ENCODE results near the gene CLMP. TPM values are rescaled to one million over a fixed set of nuclear protein-coding genes. Genes with fewer than 3 reads are reported as not detected.

CLMP gene
- total and polyA plus RNA-seq, 4 donors, result 12.9 to 33.8 (median 21.4) TPM

- H3K9me3 ChIP-seq (ENCODE audit: control insufficient read depth, insufficient read depth, low read length), result no peaks in the 10 kb centered on the region
- H3K27ac ChIP-seq (ENCODE audit: low read depth, low read length), result no peak overlapping the region
- no peak for DNase-seq (ENCODE audit: low read depth in 4 of 6, low spot score in 6 of 6)
- H3K36me3 ChIP-seq (ENCODE audit: control insufficient read depth, insufficient read depth, low read length), result peaks cover 59% of the 10 kb centered on the region
- H3K27me3 ChIP-seq (ENCODE audit: control insufficient read depth, insufficient read depth, low read length), result no peaks in the 10 kb centered on the region
- WGBS (ENCODE audit: insufficient coverage), result 79% methylated on average over 2 of the region's 5 CpGs
- H3K4me1 ChIP-seq (ENCODE audit: control insufficient read depth, insufficient read depth, low read length), result peaks cover 19% of the 10 kb centered on the region
- no peak overlapping the region for H3K4me3 ChIP-seq (ENCODE audit: low read depth, low read length)
These were observed 137.3 kb downstream of the CLMP start for GRCh38 chr11:123057661-123058305.

GRCh38 chr11:123056835-123057491 lies 138.1 kb downstream of the CLMP start:
- H3K9me3 ChIP-seq (ENCODE audit: control insufficient read depth, insufficient read depth, low read length), result no peaks in the 10 kb centered on the region
- no peak for DNase-seq (ENCODE audit: low read depth in 4 of 6, low spot score in 6 of 6)
- 63% methylated on average over 3 of the region's 3 CpGs for WGBS (ENCODE audit: insufficient coverage)
- no peaks in the 10 kb centered on the region for H3K27me3 ChIP-seq (ENCODE audit: control insufficient read depth, insufficient read depth, low read length)
- no peak overlapping the region for H3K27ac ChIP-seq (ENCODE audit: low read depth, low read length)
- H3K36me3 ChIP-seq (ENCODE audit: control insufficient read depth, insufficient read depth, low read length), result peaks cover 59% of the 10 kb centered on the region
- H3K4me1 ChIP-seq (ENCODE audit: control insufficient read depth, insufficient read depth, low read length), result peaks cover 19% of the 10 kb centered on the region
- no peak overlapping the region for H3K4me3 ChIP-seq (ENCODE audit: low read depth, low read length)

GRCh38 chr11:123055191-123055901 lies 139.7 kb downstream of the CLMP start:
- Histone ChIP-seq H3K4me1 (ENCODE audit: control insufficient read depth, insufficient read depth, low read length) (peaks cover 18% of the 10 kb centered on the region), H3K36me3 (ENCODE audit: control insufficient read depth, insufficient read depth, low read length) (peaks cover 50% of the 10 kb centered on the region), H3K4me3 (ENCODE audit: low read depth, low read length) (no peak overlapping the region), H3K9me3 (ENCODE audit: control insufficient read depth, insufficient read depth, low read length) (no peaks in the 10 kb centered on the region), H3K27me3 (ENCODE audit: control insufficient read depth, insufficient read depth, low read length) (no peaks in the 10 kb centered on the region), H3K27ac (ENCODE audit: low read depth, low read length) (no peak overlapping the region)
- DNase-seq (ENCODE audit: low read depth in 4 of 6, low spot score in 6 of 6), result no peak
- 100% methylated on average over 1 of the region's 6 CpGs for WGBS (ENCODE audit: insufficient coverage)

GRCh38 chr11:123054301-123055065 lies 140.6 kb downstream of the CLMP start:
- H3K4me1 ChIP-seq (ENCODE audit: control insufficient read depth, insufficient read depth, low read length), result peaks cover 14% of the 10 kb centered on the region
- peak; percentile 60 to 97 (median 71) for DNase-seq (ENCODE audit: low read depth in 4 of 6, low spot score in 6 of 6)
- peaks cover 44% of the 10 kb centered on the region for H3K36me3 ChIP-seq (ENCODE audit: control insufficient read depth, insufficient read depth, low read length)
- H3K9me3 ChIP-seq (ENCODE audit: control insufficient read depth, insufficient read depth, low read length), result no peaks in the 10 kb centered on the region
- whole genome bisulfite sequencing (ENCODE audit: insufficient coverage), result 49% methylated on average over 7 of the region's 11 CpGs
- H3K27me3 ChIP-seq (ENCODE audit: control insufficient read depth, insufficient read depth, low read length), result no peaks in the 10 kb centered on the region
- no peak overlapping the region for H3K4me3 ChIP-seq (ENCODE audit: low read depth, low read length)
- H3K27ac ChIP-seq (ENCODE audit: low read depth, low read length), result no peak overlapping the region

GRCh38 chr11:123052901-123053721 lies 141.9 kb downstream of the CLMP start:
- no peak overlapping the region for H3K27ac ChIP-seq (ENCODE audit: low read depth, low read length)
- peaks cover 33% of the 10 kb centered on the region for H3K36me3 ChIP-seq (ENCODE audit: control insufficient read depth, insufficient read depth, low read length)
- no peaks in the 10 kb centered on the region for H3K9me3 ChIP-seq (ENCODE audit: control insufficient read depth, insufficient read depth, low read length)
- no peak overlapping the region for H3K4me3 ChIP-seq (ENCODE audit: low read depth, low read length)
- H3K27me3 ChIP-seq (ENCODE audit: control insufficient read depth, insufficient read depth, low read length), result no peaks in the 10 kb centered on the region
- DNase-seq (ENCODE audit: low read depth in 4 of 6, low spot score in 6 of 6), result no peak
- H3K4me1 ChIP-seq (ENCODE audit: control insufficient read depth, insufficient read depth, low read length), result peaks cover 8% of the 10 kb centered on the region
- WGBS (ENCODE audit: insufficient coverage), result 92% methylated on average over 1 of the region's 5 CpGs

- no peak overlapping the region for H3K27ac ChIP-seq (ENCODE audit: low read depth, low read length)
- no CpG with 5 or more reads among the region's 4 CpGs for WGBS (ENCODE audit: insufficient coverage)
- peaks cover 19% of the 10 kb centered on the region for H3K36me3 ChIP-seq (ENCODE audit: control insufficient read depth, insufficient read depth, low read length)
- H3K4me1 ChIP-seq (ENCODE audit: control insufficient read depth, insufficient read depth, low read length), result peaks cover 5% of the 10 kb centered on the region
- no peaks in the 10 kb centered on the region for H3K9me3 ChIP-seq (ENCODE audit: control insufficient read depth, insufficient read depth, low read length)
- no peak overlapping the region for H3K4me3 ChIP-seq (ENCODE audit: low read depth, low read length)
- no peaks in the 10 kb centered on the region for H3K27me3 ChIP-seq (ENCODE audit: control insufficient read depth, insufficient read depth, low read length)
- DNase-seq (ENCODE audit: low read depth in 4 of 6, low spot score in 6 of 6), result no peak
These were observed 143.4 kb downstream of the CLMP start for GRCh38 chr11:123051634-123052033.

- Histone ChIP-seq H3K27me3 (ENCODE audit: control insufficient read depth, insufficient read depth, low read length) (no peaks in the 10 kb centered on the region), H3K36me3 (ENCODE audit: control insufficient read depth, insufficient read depth, low read length) (peaks cover 14% of the 10 kb centered on the region), H3K4me1 (ENCODE audit: control insufficient read depth, insufficient read depth, low read length) (peaks cover 5% of the 10 kb centered on the region), H3K27ac (ENCODE audit: low read depth, low read length) (no peak overlapping the region), H3K4me3 (ENCODE audit: low read depth, low read length) (no peak overlapping the region), H3K9me3 (ENCODE audit: control insufficient read depth, insufficient read depth, low read length) (no peaks in the 10 kb centered on the region)
- WGBS (ENCODE audit: insufficient coverage), result 93% methylated on average over 4 of the region's 9 CpGs
- DNase-seq (ENCODE audit: low read depth in 4 of 6, low spot score in 6 of 6), result no peak
These were observed 143.9 kb downstream of the CLMP start for GRCh38 chr11:123051146-123051545.

- WGBS (ENCODE audit: insufficient coverage), result 82% methylated on average over 2 of the region's 3 CpGs
- no peak for DNase-seq (ENCODE audit: low read depth in 4 of 6, low spot score in 6 of 6)
- H3K4me1 ChIP-seq (ENCODE audit: control insufficient read depth, insufficient read depth, low read length), result no peaks in the 10 kb centered on the region
These were observed 147.1 kb downstream of the CLMP start for GRCh38 chr11:123047947-123048293.

More at GRCh38 chr11:123047947-123048293, 147.1 kb downstream of the CLMP start:
- Histone ChIP-seq H3K36me3 (ENCODE audit: control insufficient read depth, insufficient read depth, low read length) (no peaks in the 10 kb centered on the region), H3K27ac (ENCODE audit: low read depth, low read length) (no peak overlapping the region), H3K27me3 (ENCODE audit: control insufficient read depth, insufficient read depth, low read length) (no peaks in the 10 kb centered on the region), H3K9me3 (ENCODE audit: control insufficient read depth, insufficient read depth, low read length) (no peaks in the 10 kb centered on the region), H3K4me3 (ENCODE audit: low read depth, low read length) (no peak overlapping the region)

All from spinal cord (tissue), 10 donors.